Astrocyte (in vitro differentiated cells and primary cell): ENCODE results near the gene NOL8.

Experiments
- CTCF ChIP-seq: IDR thresholded peaks from 2 replicates; pipeline ENCODE4 v1.5.1; 2011; ENCODE audit warnings: low read depth, mild to moderate bottlenecking, inconsistent platforms, low read length, moderate library complexity; ENCODE audit not compliant: insufficient read depth
- EZH2 ChIP-seq: IDR thresholded peaks from 2 replicates; pipeline ENCODE4 v1.6.1; 2012; ENCODE audit warnings: mild to moderate bottlenecking, low read length, inconsistent platforms; ENCODE audit not compliant: insufficient read depth

DNA sequence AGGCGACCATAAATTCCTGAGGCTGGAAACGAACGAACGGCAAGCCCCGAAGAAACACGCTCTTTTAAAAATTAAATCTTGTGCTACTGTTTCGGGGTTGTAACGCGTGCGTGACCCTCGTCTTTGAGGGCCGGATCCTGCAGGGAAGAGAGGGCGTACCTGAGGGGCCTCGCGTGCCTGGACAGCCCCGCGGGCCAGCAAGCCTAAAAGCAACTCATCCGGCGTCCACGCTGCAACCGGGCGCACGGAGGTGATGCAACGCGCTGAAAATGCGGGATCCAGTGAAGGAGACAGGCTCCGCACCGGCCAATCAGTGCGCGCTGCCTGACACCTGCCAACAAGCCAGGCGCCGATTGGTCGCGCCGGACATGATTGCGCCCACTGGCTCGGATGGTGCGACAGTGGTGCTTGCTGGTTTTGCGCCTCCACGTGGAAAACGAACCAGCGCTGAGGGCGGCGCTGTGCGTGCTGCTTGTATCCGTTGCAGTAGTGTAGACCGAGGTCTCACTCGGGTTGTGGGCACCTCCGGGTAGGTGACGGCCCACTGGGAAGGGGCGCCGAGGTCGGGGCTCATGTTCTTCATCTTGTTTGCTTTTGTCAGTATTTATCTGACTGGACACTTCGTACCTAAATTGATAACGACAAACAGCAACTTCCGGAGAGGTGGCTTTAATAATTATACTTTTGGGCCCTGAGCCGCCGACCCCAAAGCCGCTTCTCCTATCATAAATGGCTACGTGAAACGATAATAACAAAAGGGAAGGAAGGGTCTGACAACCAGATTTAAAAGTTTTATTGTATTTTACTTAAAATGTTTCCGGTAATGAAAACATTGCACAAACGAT is 31.5 kb downstream of the NOL8 start, which contains the start of gene IARS1:
- no peak for TF ChIP-seq EZH2
- TF ChIP-seq CTCF, result peak; percentile 20
